ENCODE measurements around the gene SLC16A10.
"Not testable (repeated sequence)": the region's sequence is repeated elsewhere in the genome, so short reads cannot be mapped to it uniquely, and the experiment has no call there.

DNA sequence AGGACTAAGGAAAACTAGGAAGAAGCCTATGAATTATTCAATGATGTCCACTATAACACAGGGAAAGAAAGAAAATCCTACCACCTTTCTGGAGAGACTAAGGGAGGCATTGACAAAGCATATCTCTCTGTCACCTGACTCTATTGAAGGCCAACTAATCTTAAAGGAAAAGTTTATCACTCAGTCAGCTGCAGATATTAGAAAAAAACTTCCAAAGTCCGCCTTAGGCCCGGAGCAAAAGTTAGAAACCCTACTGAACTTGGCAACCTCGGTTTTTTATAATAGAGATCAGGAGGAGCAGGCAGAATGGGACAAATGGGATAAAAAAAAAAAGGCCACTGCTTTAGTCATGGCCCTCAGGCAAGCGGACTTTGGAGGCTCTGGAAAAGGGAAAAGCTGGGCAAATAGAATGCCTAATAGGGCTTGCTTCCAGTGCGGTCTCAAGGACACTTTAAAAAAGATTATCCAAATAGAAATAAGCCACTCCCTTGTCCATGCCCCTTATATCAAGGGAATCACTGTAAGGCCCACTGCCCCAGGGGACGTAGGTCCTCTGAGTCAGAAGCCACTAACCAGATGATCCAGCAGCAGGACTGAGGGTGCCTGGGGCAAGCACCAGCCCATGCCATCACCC, 47.0 kb downstream of the SLC16A10 start:
- not testable (repeated sequence) for TF ChIP-seq POLR2AphosphoS5 (IDR thresholded peaks at IDR 0.05; ENCODE audit: borderline replicate concordance, low read depth, low read length); EZH2 (IDR thresholded peaks at IDR 0.05); FOXP2 (optimal IDR thresholded peaks at IDR 0.05; ENCODE audit: control extremely low read depth, extremely low read length, insufficient read depth)
